Measurements from ENCODE around the gene EVI2A. TPM values are rescaled to one million over a fixed set of nuclear protein-coding genes. Genes with fewer than 3 reads are reported as not detected.

EVI2A gene
- total and polyA plus RNA-seq, 2 of the 13 experiments (the other 11 are each of a cell fraction or from before 2014, with no cell fraction given) = not detected

- no peak for TF ChIP-seq NR3C1 (CRISPR knock-in tag; IDR thresholded peaks at IDR 0.05)
Measured at GRCh38 chr17:31369266-31369665, 47.8 kb upstream of the EVI2A start (continued).

GRCh38 chr17:31366088-31366487, 44.7 kb upstream of the EVI2A start:
- Histone ChIP-seq H3K9ac (ENCODE audit: insufficient read depth, low read depth, low read length) (no peak overlapping the region), H3K36me3 (replicated peaks in 1 of 2; ENCODE audit: control insufficient read depth in 1 of 2, insufficient read depth in 2 of 2, low read length in 2 of 2) (peaks cover 3 to 17% of the 10 kb centered on the region in 2 experiments), H4K20me1 (ENCODE audit: insufficient read depth, low read length) (no peaks in the 10 kb centered on the region), H3K4me3 (replicated peaks in 1 of 3; ENCODE audit: insufficient read depth in 1 of 3, low read depth in 2 of 3, low read length in 3 of 3) (no peak overlapping the region), H3K4me1 (ENCODE audit: insufficient read depth, low read length) (no peaks in the 10 kb centered on the region), H2AFZ (ENCODE audit: low read length) (no peak overlapping the region), H3K27ac (ENCODE audit: extremely low read length, insufficient read depth, low read length) (no peak overlapping the region), H3K9me3 (ENCODE audit: low read length) (no peaks in the 10 kb centered on the region), H3K27me3 (ENCODE audit: control insufficient read depth in 1 of 2, insufficient read depth in 2 of 2, low read length in 2 of 2) (no peaks in the 10 kb centered on the region), H3K4me2 (ENCODE audit: low read depth, low read length) (no peak overlapping the region), H3K79me2 (ENCODE audit: insufficient read depth, low read length) (no peaks in the 10 kb centered on the region)
- intact Hi-C loops (cut with micrococcal nuclease; ENCODE audit: unreplicated experiment) (no loop called here), in situ Hi-C loops (cut with HindIII; ENCODE audit: extremely low pct_ligation_motif_present, low pct_unique_long_range_greater_than_20kb) (loop anchor here (10.0 kb wide), 1 partner anchor 351 kb away; no protein-coding TSS in a partner anchor)
- no peak for DNase-seq (ENCODE audit: low spot score)
- no peak for FAIRE-seq
- CTCF ChIA-PET (ENCODE audit: low intra/inter-chr PET ratio, low total read pairs) = no interaction called here
- POLR2A ChIA-PET = no interaction called here
- BruUV-seq (replicated peaks) = no TSS peak
- TF ChIP-seq MAFK (conservative IDR thresholded peaks at IDR 0.05 in 1 of 2, IDR thresholded peaks at IDR 0.05 in 1 of 2; ENCODE audit: low read length in 2 of 2) (0 out of 4 replicates have a peak, but pooled peaks of 1 of the 2 experiments have one; percentile 6), ASH2L (IDR thresholded peaks at IDR 0.05; ENCODE audit: insufficient read length, low read depth, low read length) (no peak)
- 99% methylated on average over 4 of the region's 4 CpGs for WGBS (ENCODE audit: low lambda C conversion rate)
- ATAC-seq = no peak

- ChIA-PET POLR2A (no interaction called here), CTCF (ENCODE audit: low intra/inter-chr PET ratio, low total read pairs) (no interaction called here)
- Histone ChIP-seq H3K27ac (ENCODE audit: extremely low read length, insufficient read depth, low read length) (no peak overlapping the region), H2AFZ (ENCODE audit: low read length) (no peak overlapping the region), H3K36me3 (replicated peaks in 1 of 2; ENCODE audit: control insufficient read depth in 1 of 2, insufficient read depth in 2 of 2, low read length in 2 of 2) (peaks cover 4 to 22% of the 10 kb centered on the region in 2 experiments), H3K4me2 (ENCODE audit: low read depth, low read length) (no peak overlapping the region), H3K4me3 (replicated peaks in 1 of 3; ENCODE audit: insufficient read depth in 1 of 3, low read depth in 2 of 3, low read length in 3 of 3) (no peak overlapping the region), H3K9ac (ENCODE audit: insufficient read depth, low read depth, low read length) (no peak overlapping the region), H3K4me1 (ENCODE audit: insufficient read depth, low read length) (no peaks in the 10 kb centered on the region), H4K20me1 (ENCODE audit: insufficient read depth, low read length) (no peaks in the 10 kb centered on the region), H3K9me3 (ENCODE audit: low read length) (no peaks in the 10 kb centered on the region), H3K27me3 (ENCODE audit: control insufficient read depth in 1 of 2, insufficient read depth in 2 of 2, low read length in 2 of 2) (no peaks in the 10 kb centered on the region), H3K79me2 (ENCODE audit: insufficient read depth, low read length) (no peaks in the 10 kb centered on the region)
- no peak for FAIRE-seq
- no peak for TF ChIP-seq ATRX (CRISPR knock-in tag; IDR thresholded peaks at IDR 0.05; ENCODE audit: borderline replicate concordance)
- no peak for TF ChIP-seq ZNF576 (CRISPR knock-in tag; IDR thresholded peaks at IDR 0.05)
- no peak for TF ChIP-seq TIGD3 (CRISPR knock-in tag; IDR thresholded peaks at IDR 0.05; ENCODE audit: borderline replicate concordance)
- TF ChIP-seq HDAC2 (CRISPR knock-in tag; IDR thresholded peaks at IDR 0.05) = no peak
- no peak for TF ChIP-seq ZSCAN25 (CRISPR knock-in tag; IDR thresholded peaks at IDR 0.05)
- TF ChIP-seq ZNF678 (CRISPR knock-in tag; IDR thresholded peaks at IDR 0.05) = no peak
- DNase-seq (ENCODE audit: low spot score) = no peak
- intact Hi-C loops (cut with micrococcal nuclease; ENCODE audit: unreplicated experiment) = no loop called here
- ATAC-seq = no peak
- no TSS peak for BruUV-seq (replicated peaks)
- in situ Hi-C loops (cut with HindIII; ENCODE audit: extremely low pct_ligation_motif_present, low pct_unique_long_range_greater_than_20kb) = loop anchor here (10.0 kb wide), 1 partner anchor 349 kb away; no protein-coding TSS in a partner anchor
- 97% methylated on average over 6 of the region's 6 CpGs for WGBS (ENCODE audit: low lambda C conversion rate)
Measured at GRCh38 chr17:31364012-31364411, 42.6 kb upstream of the EVI2A start.

Data from HepG2 (cell line).